Heart left ventricle (tissue), 16 donors: ENCODE data around the gene PECR. TPM values are rescaled to one million over a fixed set of nuclear protein-coding genes. Genes with fewer than 3 reads are reported as not detected.
A peak's percentile ranks its signal among the peaks of the same experiment; 100 is the strongest.

Source experiments
- ATAC-seq, 4 donors: fragments of 200-7000 bp; cut with Tn5 transposase; one replicate each; pipeline ENCODE4 v1.9.1; 2020 to 2022; ENCODE audit warnings: moderate library complexity in 4 of 4, mild to moderate bottlenecking in 3 of 4, moderate number of reproducible peaks in 1 of 4
- DNase-seq, 5 donors: peaks; one replicate each; pipeline ENCODE4 v3.0.0-alpha.2; 2020
- H3K27ac ChIP-seq, 12 donors: fragments of 200-600 bp; sonication (generic) in 4 of 12; one replicate each; pipeline versions ENCODE4 v1.5.0 to v1.8.0; 2016 to 2022; ENCODE audit warnings: mild to moderate bottlenecking in 2 of 12
- H3K27me3 ChIP-seq, 9 donors: fragments of 200-600 bp; sonication (generic) in 2 of 9; one replicate each; pipeline versions ENCODE4 v1.5.1 to v1.8.0; 2016 to 2022; ENCODE audit warnings: mild to moderate bottlenecking in 3 of 9
- H3K36me3 ChIP-seq, 9 donors: fragments of 200-600 bp; sonication (generic) in 2 of 9; one replicate each; pipeline versions ENCODE4 v1.5.0 to v1.8.0; 2018 to 2022; ENCODE audit warnings: mild to moderate bottlenecking in 2 of 9
- H3K4me1 ChIP-seq, 12 donors: fragments of 200-600 bp; sonication (generic) in 4 of 12; one replicate each; pipeline versions ENCODE4 v1.5.0 to v1.8.0; 2016 to 2022; ENCODE audit warnings: mild to moderate bottlenecking in 3 of 12
- H3K4me3 ChIP-seq, 12 donors: fragments of 200-600 bp; sonication (generic) in 4 of 12; one replicate each; pipeline versions ENCODE4 v1.5.0 to v1.8.0; 2017 to 2022; ENCODE audit warnings: mild to moderate bottlenecking in 9 of 12, moderate library complexity in 4 of 12
- H3K9me3 ChIP-seq, 12 donors: fragments of 200-600 bp; sonication (generic) in 4 of 12; one replicate each; pipeline versions ENCODE4 v1.5.0 to v1.8.0; 2016 to 2022; ENCODE audit warnings: mild to moderate bottlenecking in 1 of 12
- CTCF ChIP-seq, 12 donors: fragments of 200-600 bp; sonication (generic) in 4 of 12; IDR thresholded peaks; one replicate each; pipeline versions ENCODE4 v1.5.0 to v1.8.0; 2018 to 2022; ENCODE audit warnings: antibody characterized with exemption in 12 of 12, mild to moderate bottlenecking in 5 of 12
- POLR2A ChIP-seq, 2 donors: fragments of 450-650 bp; IDR thresholded peaks; one replicate each; pipeline ENCODE4 v1.6.1; 2017; ENCODE audit warnings: antibody characterized with exemption in 2 of 2, mild to moderate bottlenecking in 2 of 2, moderate library complexity in 2 of 2
- WGBS, 4 donors: extraction: QIAGEN DNeasy Blood & Tissue Kit in 2 of 4; methylation state at CpG; one replicate each; pipeline versions ENCODE4 v1.1.5 to v1.1.7; 2013 to 2018; 5-methylcytosine and 5-hydroxymethylcytosine counted together
- intact Hi-C, 10 donors: fragments of 100-400 bp; cut with DNase I; formaldehyde crosslinking; loops; one replicate each; pipeline versions ENCODE4 v1.11.1 to v1.14.2; 2022
- polyA plus RNA-seq, 2 donors: library from polyadenylated mRNA; stranded (reverse); fragments of 200-250 nt; gene quantifications; one replicate each; pipeline ENCODE4 v1.2.3, GENCODE V29; 2013
- total RNA-seq, 9 donors: library from RNA; depleted of rRNA in 2 of 9; stranded (reverse); fragments of >200 nt in 2 of 9; fragmentation: NEBNext Ultra II Directional in 3 of 9; extraction: Animal tissue kit (Norgen Biotek cat#: 25700) in 3 of 9; gene quantifications; one replicate each; pipeline versions ENCODE4 v1.1.0 to v1.2.4, GENCODE V29; 2016 to 2023
- donor health status: ischemic (EF 13 %, LVEDD 7.1; RV severe dilation, severe dysfunction).
- donor health status: healthy with polysubstance abuse.
- donor health status: DM: no; HTN: yes; CAD: no.
- donor health status: DM: no; HTN: no; CAD: no.
- donor health status: ischemic (EF 25% LVEDD 6.9; RV normal size, moderate dysfunction).
- donor health status: ischemic (EF 25% LVEDD 5.7; RV mildly dilated, moderate dysfunction).
- donor health status: healthy.
- donor health status: DM: yes; HTN: yes; CAD: no.
- donor health status: ischemic (EF 35%, LVEDD 5.7; RV mildly dilated, moderate dysfunction).
- donor health status: nonischemic (EF 11% LVEDD 7.7; RV severe dilation, severe dysfunction).
- donor health status: DM: yes; HTN: yes; CAD: no.
- donor health status: PGD.
- donor health status: ischemic (EF 29% LVEDD 5.4; RV normal size, mild dysfunction).
- donor health status: nonischemic (EF 23%, LVEDD 6.1; RV moderate dilation, normal function).

PECR gene
- total and polyA plus RNA-seq, 11 donors: 1.5 to 12.2 (median 3.0) TPM

DNA sequence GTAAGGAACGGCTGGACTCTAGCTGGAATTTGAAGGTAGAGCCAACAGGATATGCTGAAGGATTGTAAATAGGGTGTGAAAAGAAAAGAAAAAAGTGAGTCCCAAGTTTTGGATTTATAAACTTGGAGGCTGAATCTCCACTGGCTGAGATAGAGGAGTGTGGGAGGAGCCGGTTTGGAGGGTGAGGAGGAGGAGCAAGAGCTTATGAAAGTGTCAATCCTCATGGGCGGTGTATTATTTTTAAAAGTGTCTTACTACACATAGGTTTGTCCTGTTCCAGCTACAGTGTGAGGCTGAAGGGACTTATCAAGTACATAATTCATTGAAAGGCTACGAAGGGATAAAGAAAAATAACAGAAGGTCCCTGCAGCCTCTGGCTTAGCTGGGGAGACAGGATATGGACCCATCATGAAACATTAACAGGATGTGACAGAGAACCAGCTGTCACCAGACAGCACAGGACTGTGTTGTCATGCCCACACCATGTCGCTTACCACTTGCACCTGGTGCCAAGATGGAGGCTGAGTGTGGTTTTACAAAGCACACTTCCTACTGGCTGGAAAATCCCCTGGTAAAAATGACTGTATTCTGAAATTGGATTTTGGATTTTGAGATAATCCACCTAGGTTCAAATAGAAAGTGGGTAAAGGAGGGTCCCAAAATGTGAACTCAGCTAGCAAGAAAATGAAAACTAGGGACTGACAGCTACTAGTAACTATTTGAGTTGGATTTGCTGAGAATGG, 65.7 kb downstream of the PECR start:
- no peak for ATAC-seq
- 78 to 91% (median 83%) methylated on average over 5 of the region's 5 CpGs for WGBS, 4 donors
- H3K4me3 ChIP-seq: no peak overlapping the region
- H3K4me1 ChIP-seq: peaks cover 0 to 25% (median 7%) of the 10 kb centered on the region in 12 donors
- H3K27ac ChIP-seq: no peak overlapping the region
- H3K36me3 ChIP-seq: no peaks in the 10 kb centered on the region
- no peak for TF ChIP-seq CTCF (IDR thresholded peaks at IDR 0.05)
- no peak for TF ChIP-seq POLR2A (IDR thresholded peaks at IDR 0.05)
- no peaks in the 10 kb centered on the region for H3K9me3 ChIP-seq
- DNase-seq: no peak
- no peaks in the 10 kb centered on the region for H3K27me3 ChIP-seq
- intact Hi-C loops: no loop called here

DNA sequence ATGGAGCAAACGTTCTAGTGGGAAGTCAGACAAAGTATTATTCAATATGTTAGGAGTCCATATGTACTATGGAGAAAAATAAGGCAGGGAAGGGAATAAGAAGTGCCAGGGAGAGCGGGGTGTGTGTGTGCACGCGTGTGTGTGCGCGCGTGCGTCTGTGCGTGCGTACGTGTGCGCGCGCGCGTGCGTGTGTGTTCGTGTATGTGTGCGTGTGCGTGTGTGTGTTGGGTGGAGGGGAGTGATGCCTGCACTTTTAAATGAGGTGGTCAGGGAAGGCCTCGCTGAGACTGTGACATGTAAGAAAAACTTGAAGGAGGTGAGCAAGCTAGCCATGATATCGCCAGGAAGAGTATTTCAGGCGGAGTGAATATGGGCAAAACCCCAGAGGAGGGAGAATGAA, 66.6 kb downstream of the PECR start:
- ATAC-seq (no peak), DNase-seq (no peak)
- H3K27me3 ChIP-seq: no peaks in the 10 kb centered on the region
- 90 to 97% (median 94%) methylated on average over 23 of the region's 23 CpGs for WGBS, 4 donors
- peaks cover 0 to 25% (median 7%) of the 10 kb centered on the region in 12 donors for H3K4me1 ChIP-seq
- H3K27ac ChIP-seq: no peak overlapping the region
- intact Hi-C loops: no loop called here
- H3K9me3 ChIP-seq: no peaks in the 10 kb centered on the region
- TF ChIP-seq CTCF (IDR thresholded peaks at IDR 0.05) (no peak), POLR2A (IDR thresholded peaks at IDR 0.05) (no peak)
- H3K4me3 ChIP-seq: no peak overlapping the region
- H3K36me3 ChIP-seq: no peaks in the 10 kb centered on the region

GRCh38 chr2:216014006-216014405, 67.6 kb downstream of the PECR start:
- TF ChIP-seq CTCF (IDR thresholded peaks at IDR 0.05) (no peak), POLR2A (IDR thresholded peaks at IDR 0.05) (no peak)
- Histone ChIP-seq H3K36me3 (no peaks in the 10 kb centered on the region), H3K27me3 (no peaks in the 10 kb centered on the region), H3K9me3 (no peaks in the 10 kb centered on the region), H3K4me1 (peaks cover 0 to 25% (median 7%) of the 10 kb centered on the region in 12 donors), H3K27ac (no peak overlapping the region), H3K4me3 (peak overlapping the region in 4 of 12 donors; percentile 53 to 71 (median 60))
- 90 to 95% (median 91%) methylated on average over 8 of the region's 8 CpGs for WGBS, 4 donors
- no peak for DNase-seq
- intact Hi-C loops: no loop called here
- no peak for ATAC-seq

DNA sequence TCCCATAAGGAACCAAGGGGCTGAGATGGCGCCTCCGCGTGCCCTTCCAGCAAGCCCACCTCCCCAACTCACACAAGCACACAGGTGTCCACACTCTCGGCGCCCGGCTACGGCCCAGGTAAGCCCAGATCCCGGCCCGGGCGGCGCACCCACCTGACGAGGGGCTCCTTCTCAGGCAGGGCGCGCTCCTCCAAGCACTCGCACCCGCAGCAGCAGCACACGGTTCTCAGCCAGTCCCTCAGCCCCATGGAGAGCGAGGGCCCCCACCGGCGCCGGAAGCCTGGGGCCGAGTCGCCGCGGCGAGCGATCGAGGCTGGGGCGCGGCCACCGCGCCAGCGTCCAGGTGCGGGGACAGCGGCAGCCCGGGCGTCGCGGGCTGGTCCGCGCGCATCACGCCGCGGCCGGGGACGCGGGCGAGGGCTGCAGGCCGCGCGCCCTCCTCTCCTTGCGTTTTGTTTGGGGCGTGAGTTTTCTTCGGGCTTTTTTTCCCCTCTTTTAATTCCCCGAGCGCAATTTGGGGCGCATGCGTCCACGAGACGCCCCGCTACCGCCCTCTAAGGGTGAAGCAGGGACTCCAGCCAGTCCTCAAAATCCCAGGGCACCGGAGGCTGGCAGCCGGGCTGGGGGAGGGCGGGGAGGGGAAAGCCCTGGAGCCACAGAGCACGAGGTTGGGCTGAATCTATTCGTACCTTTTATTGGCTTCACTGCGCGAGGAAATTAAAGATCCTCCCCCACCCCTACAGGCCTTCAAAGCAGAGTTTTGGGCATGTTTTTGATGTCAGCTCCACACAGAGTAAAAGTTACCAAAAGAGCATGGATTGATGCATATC, 68.3 kb downstream of the PECR start, which contains the start of gene MREG:
Gene MREG, minus strand, starts transcription at position 472 of the 830 bp plus-strand sequence. Its CDS starts 224 bp downstream, at position 248.
- Histone ChIP-seq H3K4me1 (peaks cover 0 to 25% (median 7%) of the 10 kb centered on the region in 12 donors), H3K9me3 (no peaks in the 10 kb centered on the region), H3K27ac (no peak within 1 kb of the TSS), H3K27me3 (no peaks in the 10 kb centered on the region), H3K36me3 (no peaks in the 10 kb centered on the region), H3K4me3 (peak within 1 kb of the TSS; percentile 34 to 71 (median 56))
- DNase-seq (peak; percentile 53 to 82 (median 63)), ATAC-seq (peak in 3 of 4 donors; percentile 73 to 91 (median 85))
- intact Hi-C loops: no loop called here
- no peak for TF ChIP-seq POLR2A (IDR thresholded peaks at IDR 0.05)
- TF ChIP-seq CTCF (IDR thresholded peaks at IDR 0.05): peak; percentile 47 to 74 (median 65)
- WGBS, 4 donors: 1 to 2% (median 1%) methylated on average over 35 to 70 of the region's 70 CpGs
